Glutamatergic neuron (in vitro differentiated cells): ENCODE data around the gene ESR2. TPM values are rescaled to one million over a fixed set of nuclear protein-coding genes. Genes with fewer than 3 reads are reported as not detected.

Source experiments
- DNase-seq: peaks from one replicate; pipeline ENCODE4 v3.0.0; 2022
- H3K27ac Mint-ChIP-seq: one replicate; pipeline ENCODE4 v1.8.0; 2020; ENCODE audit warnings: mild to moderate bottlenecking, mixed read lengths, inconsistent platforms; ENCODE audit not compliant: unreplicated experiment
- H3K27me3 Mint-ChIP-seq: one replicate; pipeline ENCODE4 v1.8.0; 2020; ENCODE audit warnings: mild to moderate bottlenecking, moderate library complexity, mixed read lengths, inconsistent platforms; ENCODE audit not compliant: unreplicated experiment
- H3K36me3 Mint-ChIP-seq: one replicate; pipeline ENCODE4 v1.8.0; 2020; ENCODE audit warnings: mild to moderate bottlenecking, mixed read lengths, inconsistent platforms; ENCODE audit not compliant: unreplicated experiment
- H3K4me1 Mint-ChIP-seq: one replicate; pipeline ENCODE4 v1.8.0; 2020; ENCODE audit warnings: mild to moderate bottlenecking, low read depth, mixed read lengths, inconsistent platforms; ENCODE audit not compliant: unreplicated experiment
- H3K4me3 Mint-ChIP-seq: one replicate; pipeline ENCODE4 v1.8.0; 2020; ENCODE audit warnings: mild to moderate bottlenecking, mixed read lengths, inconsistent platforms; ENCODE audit not compliant: unreplicated experiment
- H3K9me3 Mint-ChIP-seq: one replicate; pipeline ENCODE4 v1.8.0; 2020; ENCODE audit warnings: mild to moderate bottlenecking, moderate library complexity, mixed read lengths, inconsistent platforms; ENCODE audit not compliant: unreplicated experiment
- total RNA-seq: library from RNA; stranded (reverse); fragmentation: NEBNext Ultra II Directional; extraction: Animal tissue kit (Norgen Biotek cat#: 25700); gene quantifications from one replicate; pipeline ENCODE4 v1.2.1, GENCODE V29; 2021; ENCODE audit not compliant: unreplicated experiment
- TF ChIP-seq, protein P1 (sequence below): fragments of 200-600 bp; sonication (generic); IDR thresholded peaks from one replicate; pipeline ENCODE4 v1.5.0; 2021; ENCODE audit not compliant: partially characterized antibody, unreplicated experiment

The ESR2 gene
- total RNA-seq, 1 donor from 2014 or later: 0.66 TPM

DNA sequence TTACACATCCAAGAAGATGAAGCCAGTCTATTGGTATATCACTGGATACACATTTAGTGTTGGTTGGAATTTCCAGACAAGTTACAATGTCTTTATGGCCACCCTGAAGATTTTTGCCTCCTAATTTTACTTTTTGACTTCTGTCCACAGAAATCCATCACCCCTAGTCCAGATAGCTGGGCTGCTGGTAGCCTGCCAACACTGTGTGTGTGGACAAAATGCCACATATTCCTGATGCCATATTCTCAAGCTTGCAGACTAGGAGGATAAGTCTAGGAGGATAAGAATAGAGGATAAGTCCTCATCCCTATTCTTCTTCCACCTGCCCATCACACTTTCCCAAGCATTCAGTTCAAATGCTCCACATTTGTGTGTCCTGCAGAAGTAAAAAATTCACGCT lies 4.6 kb downstream of the ESR2 start:
- Mint-ChIP-seq H3K27me3 (no peaks in the 10 kb centered on the region), H3K4me3 (no peak overlapping the region), H3K9me3 (no peaks in the 10 kb centered on the region), H3K27ac (no peak overlapping the region), H3K36me3 (no peaks in the 10 kb centered on the region), H3K4me1 (no peaks in the 10 kb centered on the region)
- TF ChIP-seq, protein P1, sequence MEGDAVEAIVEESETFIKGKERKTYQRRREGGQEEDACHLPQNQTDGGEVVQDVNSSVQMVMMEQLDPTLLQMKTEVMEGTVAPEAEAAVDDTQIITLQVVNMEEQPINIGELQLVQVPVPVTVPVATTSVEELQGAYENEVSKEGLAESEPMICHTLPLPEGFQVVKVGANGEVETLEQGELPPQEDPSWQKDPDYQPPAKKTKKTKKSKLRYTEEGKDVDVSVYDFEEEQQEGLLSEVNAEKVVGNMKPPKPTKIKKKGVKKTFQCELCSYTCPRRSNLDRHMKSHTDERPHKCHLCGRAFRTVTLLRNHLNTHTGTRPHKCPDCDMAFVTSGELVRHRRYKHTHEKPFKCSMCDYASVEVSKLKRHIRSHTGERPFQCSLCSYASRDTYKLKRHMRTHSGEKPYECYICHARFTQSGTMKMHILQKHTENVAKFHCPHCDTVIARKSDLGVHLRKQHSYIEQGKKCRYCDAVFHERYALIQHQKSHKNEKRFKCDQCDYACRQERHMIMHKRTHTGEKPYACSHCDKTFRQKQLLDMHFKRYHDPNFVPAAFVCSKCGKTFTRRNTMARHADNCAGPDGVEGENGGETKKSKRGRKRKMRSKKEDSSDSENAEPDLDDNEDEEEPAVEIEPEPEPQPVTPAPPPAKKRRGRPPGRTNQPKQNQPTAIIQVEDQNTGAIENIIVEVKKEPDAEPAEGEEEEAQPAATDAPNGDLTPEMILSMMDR: no peak
- DNase-seq: no peak

DNA sequence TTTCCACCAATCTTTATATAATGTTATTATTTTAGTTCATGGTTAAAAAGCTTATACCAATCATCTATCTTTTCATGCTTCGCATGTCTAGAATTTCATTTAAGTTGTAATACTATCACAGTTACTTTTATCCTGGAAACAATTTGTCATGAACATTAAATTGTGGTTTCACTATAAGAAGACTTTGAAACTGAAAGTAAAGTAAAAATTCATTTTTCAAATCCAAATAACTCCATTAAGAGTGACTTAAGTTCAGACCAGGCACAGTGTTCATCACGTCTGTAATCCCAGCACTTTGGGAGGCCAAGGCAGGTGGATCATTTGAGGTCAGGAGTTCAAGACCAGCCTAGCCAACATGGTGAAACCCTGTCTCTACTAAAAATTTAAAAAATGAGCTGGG lies 12.4 kb downstream of the ESR2 start:
- H3K4me1 Mint-ChIP-seq: no peaks in the 10 kb centered on the region
- no peaks in the 10 kb centered on the region for H3K36me3 Mint-ChIP-seq
- no peak overlapping the region for H3K27ac Mint-ChIP-seq
- TF ChIP-seq, protein P1: no peak
- H3K9me3 Mint-ChIP-seq: no peaks in the 10 kb centered on the region
- H3K4me3 Mint-ChIP-seq: no peak overlapping the region
- no peaks in the 10 kb centered on the region for H3K27me3 Mint-ChIP-seq
- DNase-seq: no peak

DNA sequence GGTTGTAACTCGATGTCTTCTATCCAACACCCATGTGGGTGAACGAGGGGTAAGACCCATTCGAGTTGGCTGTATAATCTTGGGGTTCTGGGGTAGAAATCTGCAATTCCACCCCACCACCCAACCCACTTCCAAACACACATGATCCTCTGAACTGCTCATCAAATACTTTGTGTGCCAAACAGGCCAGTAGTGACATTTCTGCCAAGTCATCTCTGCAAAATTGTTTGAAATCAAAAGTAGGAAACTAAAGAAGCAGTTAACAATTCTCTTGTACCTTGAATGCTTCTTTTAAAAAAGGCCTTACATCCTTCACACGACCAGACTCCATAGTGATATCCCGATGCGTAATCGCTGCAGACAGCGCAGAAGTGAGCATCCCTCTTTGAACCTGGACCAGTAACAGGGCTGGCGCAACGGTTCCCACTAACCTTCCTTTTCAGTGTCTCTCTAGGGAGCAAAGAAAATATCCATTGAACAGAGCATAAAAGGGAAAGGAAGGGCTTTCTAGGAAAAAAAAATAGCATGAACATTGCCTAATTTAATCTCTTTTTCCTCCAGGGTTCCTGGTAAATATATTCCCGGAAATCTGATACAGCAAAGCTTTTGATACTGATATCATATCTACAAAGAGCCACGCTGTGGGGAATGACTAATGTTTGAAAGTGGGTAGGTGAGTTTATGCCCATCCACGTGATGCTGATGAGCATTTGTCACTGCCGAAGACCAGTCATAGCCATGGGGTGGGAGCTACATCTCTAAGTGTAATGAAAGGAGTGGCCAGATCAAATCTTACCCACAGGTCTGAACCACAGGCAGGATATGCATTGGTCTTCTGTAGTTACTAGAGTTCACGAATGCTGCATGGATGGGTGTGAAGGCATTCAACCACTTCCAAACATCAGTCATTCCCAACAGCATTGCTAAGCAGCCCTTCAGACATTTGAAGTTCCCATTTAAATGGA lies 14.2 kb downstream of the ESR2 start:
- TF ChIP-seq, protein P1: no peak
- Mint-ChIP-seq H3K4me1 (no peaks in the 10 kb centered on the region), H3K27ac (no peak overlapping the region), H3K4me3 (no peak overlapping the region), H3K27me3 (peaks cover 2% of the 10 kb centered on the region), H3K36me3 (no peaks in the 10 kb centered on the region), H3K9me3 (no peaks in the 10 kb centered on the region)
- DNase-seq: no peak

DNA sequence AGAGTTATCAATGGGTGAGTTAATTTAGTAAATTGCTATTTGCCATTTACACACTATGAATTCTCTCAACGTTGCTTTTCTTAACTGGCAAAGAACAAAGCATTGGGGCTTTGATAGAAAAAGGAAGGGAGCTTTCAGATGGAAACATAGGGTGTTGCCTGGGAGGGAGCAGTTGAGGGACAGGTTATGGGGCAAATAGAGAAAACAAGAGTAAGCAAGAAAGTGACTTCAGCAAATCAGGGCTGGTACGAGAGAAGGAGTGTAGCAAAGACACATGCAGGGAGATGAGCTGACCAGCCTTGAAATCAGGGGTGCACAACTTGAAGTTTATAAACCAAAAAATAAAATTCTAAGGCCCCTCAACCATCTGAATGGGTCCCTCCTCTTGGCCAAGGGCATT lies 15.7 kb downstream of the ESR2 start:
- TF ChIP-seq, protein P1: no peak
- H3K27me3 Mint-ChIP-seq: peaks cover 2% of the 10 kb centered on the region
- no peaks in the 10 kb centered on the region for H3K9me3 Mint-ChIP-seq
- no peak for DNase-seq
- H3K27ac Mint-ChIP-seq: no peak overlapping the region
- H3K4me1 Mint-ChIP-seq: no peaks in the 10 kb centered on the region
- peaks cover 10% of the 10 kb centered on the region for H3K36me3 Mint-ChIP-seq
- no peak overlapping the region for H3K4me3 Mint-ChIP-seq

DNA sequence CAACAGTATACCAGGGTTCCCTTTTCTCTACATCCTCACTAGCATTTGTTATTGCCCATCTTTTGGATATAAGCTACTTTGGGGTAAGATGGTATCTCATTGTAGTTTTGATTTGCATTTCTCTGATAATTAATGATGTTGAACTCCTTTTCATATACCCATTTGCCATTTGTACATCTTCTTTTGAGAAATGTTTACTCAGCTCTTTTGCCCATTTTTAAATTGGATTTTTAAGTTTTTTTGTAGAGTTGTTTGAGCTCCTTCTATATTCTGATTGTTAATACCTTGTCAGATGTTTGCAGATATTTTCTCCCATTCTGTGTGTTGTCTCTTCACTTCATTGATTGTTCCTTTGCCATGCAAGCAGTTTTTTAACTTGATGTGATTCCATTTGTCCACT lies 22.2 kb downstream of the ESR2 start:
- Mint-ChIP-seq H3K27me3 (peaks cover 2% of the 10 kb centered on the region), H3K27ac (no peak overlapping the region), H3K4me3 (no peak overlapping the region), H3K9me3 (no peaks in the 10 kb centered on the region), H3K36me3 (peaks cover 10% of the 10 kb centered on the region), H3K4me1 (no peaks in the 10 kb centered on the region)
- no peak for DNase-seq
- TF ChIP-seq, protein P1: no peak
